Measurements from ENCODE around the gene SPSB1.
A peak's percentile ranks its signal among the peaks of the same experiment; 100 is the strongest.

Gene SPSB1

DNA sequence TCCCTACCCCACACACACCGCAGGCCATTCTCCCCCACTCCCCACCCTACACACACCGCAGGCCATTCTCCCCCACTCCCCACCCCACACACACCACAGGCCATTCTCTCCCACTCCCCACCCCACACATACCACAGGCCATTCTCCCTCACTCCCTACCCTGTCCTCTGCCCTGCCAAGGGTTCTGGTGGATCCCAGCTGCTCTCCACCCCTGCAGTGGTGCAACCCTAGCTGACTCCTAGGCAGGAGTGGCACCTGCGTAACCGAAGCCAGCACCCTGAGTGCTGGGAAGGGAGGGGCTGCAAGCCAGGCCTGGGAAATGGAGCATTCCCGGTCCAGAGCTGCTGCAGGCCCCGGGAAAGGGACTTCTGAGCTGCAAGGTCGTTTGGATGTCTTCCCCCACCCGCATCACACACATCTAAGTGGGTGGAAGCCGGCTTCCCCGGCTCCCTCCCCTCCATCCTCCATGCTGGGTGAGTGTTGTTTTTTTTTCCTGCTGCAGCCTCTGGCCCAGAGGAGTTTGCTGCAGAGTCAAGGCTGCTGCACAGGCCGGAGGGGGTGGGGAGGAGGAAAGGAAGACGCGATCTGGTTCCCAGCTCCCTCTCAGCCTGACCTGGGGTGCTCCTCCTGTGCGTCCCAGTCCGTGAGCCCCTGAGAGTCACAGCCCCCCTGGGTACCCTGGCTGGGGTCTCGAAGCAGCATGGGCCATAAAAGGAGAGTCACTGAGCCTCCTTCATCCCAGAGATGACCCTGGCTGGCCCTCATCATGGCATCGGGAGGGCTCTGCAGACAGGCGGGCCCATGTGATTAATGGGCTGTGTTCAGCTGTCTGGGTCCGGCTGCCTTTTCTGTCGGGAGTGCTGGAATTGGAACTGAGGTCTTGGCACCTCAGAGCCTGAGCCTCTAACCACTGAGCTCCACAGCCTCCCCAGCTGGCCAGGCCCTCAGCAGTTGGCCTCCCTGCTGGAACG is 42.0 kb upstream of the SPSB1 start:
- no peak overlapping the region for H3K4me3 ChIP-seq (ENCODE audit: control insufficient read depth, low read depth, low read length)

DNA sequence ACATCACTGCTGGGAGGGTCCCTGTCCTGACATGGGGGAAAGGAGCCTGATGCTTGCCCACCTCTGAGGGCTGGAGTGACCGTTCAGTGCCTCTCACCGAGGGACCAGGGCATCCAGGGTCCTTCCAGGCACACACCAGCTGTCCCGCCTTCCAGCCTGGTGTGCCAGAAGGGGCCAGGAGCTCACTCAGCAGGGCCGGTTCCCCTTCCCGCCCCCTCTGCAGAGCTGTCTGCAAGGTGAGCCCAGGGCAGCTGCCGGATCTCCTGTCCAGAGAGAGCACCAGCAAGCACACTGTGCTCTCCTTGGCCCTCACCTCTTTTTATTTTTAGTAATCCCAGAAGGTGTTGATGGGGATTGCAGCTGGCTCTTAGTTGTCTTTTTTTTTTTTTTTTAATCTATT is 41.2 kb upstream of the SPSB1 start:
- no peak for DNase-seq (ENCODE audit: low read depth)
- TF ChIP-seq, protein P1, sequence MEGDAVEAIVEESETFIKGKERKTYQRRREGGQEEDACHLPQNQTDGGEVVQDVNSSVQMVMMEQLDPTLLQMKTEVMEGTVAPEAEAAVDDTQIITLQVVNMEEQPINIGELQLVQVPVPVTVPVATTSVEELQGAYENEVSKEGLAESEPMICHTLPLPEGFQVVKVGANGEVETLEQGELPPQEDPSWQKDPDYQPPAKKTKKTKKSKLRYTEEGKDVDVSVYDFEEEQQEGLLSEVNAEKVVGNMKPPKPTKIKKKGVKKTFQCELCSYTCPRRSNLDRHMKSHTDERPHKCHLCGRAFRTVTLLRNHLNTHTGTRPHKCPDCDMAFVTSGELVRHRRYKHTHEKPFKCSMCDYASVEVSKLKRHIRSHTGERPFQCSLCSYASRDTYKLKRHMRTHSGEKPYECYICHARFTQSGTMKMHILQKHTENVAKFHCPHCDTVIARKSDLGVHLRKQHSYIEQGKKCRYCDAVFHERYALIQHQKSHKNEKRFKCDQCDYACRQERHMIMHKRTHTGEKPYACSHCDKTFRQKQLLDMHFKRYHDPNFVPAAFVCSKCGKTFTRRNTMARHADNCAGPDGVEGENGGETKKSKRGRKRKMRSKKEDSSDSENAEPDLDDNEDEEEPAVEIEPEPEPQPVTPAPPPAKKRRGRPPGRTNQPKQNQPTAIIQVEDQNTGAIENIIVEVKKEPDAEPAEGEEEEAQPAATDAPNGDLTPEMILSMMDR (conservative IDR thresholded peaks at IDR 0.05; ENCODE audit: control insufficient read depth, insufficient read depth, low read depth, low read length), result no peak
- no peak overlapping the region for H3K4me3 ChIP-seq (ENCODE audit: control insufficient read depth, low read depth, low read length)

More for the DNA sequence above, 42.0 kb upstream of the SPSB1 start:
- DNase-seq (ENCODE audit: low read depth), result peak; percentile 42
- TF ChIP-seq, protein P1 (conservative IDR thresholded peaks at IDR 0.05; ENCODE audit: control insufficient read depth, insufficient read depth, low read depth, low read length), result no peak

DNA sequence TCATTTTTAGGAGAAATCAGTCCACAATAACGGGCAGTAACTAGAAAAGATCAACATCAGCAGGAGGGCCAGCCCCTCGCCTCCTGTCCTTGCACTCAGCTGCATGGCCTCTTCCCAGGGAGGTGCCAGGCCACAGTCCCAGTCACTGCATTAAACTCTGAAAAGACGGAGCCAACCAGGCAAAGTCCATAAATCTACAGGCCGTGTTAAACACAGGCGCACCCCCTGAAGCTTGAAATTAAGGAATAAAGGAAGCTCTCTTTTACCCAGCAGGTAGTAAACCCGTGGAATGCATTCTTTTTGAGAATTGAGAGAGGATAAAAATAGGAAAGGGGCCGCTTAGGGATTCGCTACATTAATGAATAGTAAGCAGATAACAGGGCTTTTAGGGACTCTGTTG is 39.7 kb upstream of the SPSB1 start:
- DNase-seq (ENCODE audit: low read depth), result no peak
- no peak overlapping the region for H3K4me3 ChIP-seq (ENCODE audit: control insufficient read depth, low read depth, low read length)
- TF ChIP-seq, protein P1 (conservative IDR thresholded peaks at IDR 0.05; ENCODE audit: control insufficient read depth, insufficient read depth, low read depth, low read length), result no peak

DNA sequence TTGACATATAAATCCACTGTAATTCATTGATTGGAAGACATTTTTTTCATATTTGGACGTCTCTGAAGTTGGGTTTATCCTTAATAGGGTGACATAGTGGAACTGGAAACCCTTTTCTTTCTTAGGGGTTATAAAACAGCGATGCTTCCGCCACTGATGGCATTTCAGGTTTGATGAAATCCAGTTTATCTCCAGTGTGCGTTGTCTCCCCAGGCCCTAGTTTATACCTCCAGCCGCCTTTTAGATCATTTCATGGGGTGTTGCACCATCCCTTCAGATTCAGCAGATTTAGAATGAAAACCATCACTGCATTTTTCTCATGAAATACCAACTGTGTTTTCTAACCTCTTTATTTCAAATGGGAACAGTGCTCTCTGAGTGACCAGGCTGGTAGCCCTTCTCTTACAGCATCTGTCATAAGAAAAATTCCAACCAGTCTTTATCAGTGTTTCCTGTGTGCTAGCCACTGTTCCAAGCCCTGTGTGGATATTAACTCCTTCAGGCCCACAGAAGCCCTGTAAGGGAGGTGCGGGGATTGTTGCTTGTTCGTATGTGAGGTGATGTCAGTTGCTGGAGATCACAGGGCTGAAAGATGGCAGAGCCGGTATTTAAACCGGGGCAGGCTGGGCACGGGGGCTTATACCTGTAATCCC is 39.1 kb upstream of the SPSB1 start:
- TF ChIP-seq, protein P1 (conservative IDR thresholded peaks at IDR 0.05; ENCODE audit: control insufficient read depth, insufficient read depth, low read depth, low read length), result no peak

DNA sequence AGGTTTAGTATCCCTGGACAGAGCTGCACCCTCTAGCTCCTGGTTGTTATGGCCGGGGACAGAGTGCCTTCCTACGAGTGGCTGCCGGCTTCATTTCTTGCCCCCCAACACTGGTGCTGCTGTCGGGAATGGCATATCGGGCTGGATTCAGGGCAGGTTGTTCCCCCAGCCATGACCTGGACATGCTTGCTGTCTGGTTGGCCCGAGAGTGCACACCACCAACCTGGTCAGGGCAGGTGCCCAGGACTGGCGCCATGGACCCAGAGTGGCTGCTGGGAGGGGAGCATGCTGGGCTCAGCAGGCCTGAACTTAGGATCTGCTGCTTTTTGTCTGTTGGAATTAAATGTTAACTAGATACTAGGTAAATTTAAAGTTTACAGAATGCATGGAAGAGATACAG is 36.4 kb upstream of the SPSB1 start:
- TF ChIP-seq, protein P1 (conservative IDR thresholded peaks at IDR 0.05; ENCODE audit: control insufficient read depth, insufficient read depth, low read depth, low read length), result no peak
- no peak for DNase-seq (ENCODE audit: low read depth)
- no peak overlapping the region for H3K4me3 ChIP-seq (ENCODE audit: control insufficient read depth, low read depth, low read length)

More for the DNA sequence above, 39.1 kb upstream of the SPSB1 start:
- no peak for DNase-seq (ENCODE audit: low read depth)
- H3K4me3 ChIP-seq (ENCODE audit: control insufficient read depth, low read depth, low read length), result no peak overlapping the region

DNA sequence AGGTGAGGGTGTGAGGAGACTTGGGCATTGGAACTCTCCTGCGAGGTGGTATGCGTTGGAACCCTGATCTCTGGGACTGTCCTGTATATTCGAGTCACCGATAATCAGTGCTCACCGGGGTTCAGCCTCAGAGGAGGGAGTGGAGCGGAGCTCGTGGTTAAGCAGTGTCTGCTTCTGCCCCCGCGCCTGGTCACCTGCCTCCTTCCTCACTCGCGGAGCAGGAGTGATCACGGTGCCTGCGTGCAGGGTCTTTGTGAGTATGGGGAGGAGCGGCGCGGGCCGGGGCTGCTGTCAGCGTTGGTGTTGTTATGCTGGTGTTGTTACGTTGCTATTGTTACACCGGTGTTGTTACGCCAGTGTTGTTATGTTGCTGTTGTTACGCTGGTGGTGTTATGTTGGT is 34.8 kb upstream of the SPSB1 start:
- no peak for DNase-seq (ENCODE audit: low read depth)
- no peak overlapping the region for H3K4me3 ChIP-seq (ENCODE audit: control insufficient read depth, low read depth, low read length)

More for the DNA sequence above, 34.8 kb upstream of the SPSB1 start:
- TF ChIP-seq, protein P1 (conservative IDR thresholded peaks at IDR 0.05; ENCODE audit: control insufficient read depth, insufficient read depth, low read depth, low read length), result no peak

Measured in fibroblast of mammary gland (primary cell).